ENCODE measurements around the gene GRK5. TPM values are rescaled to one million over a fixed set of nuclear protein-coding genes. Genes with fewer than 3 reads are reported as not detected.

The GRK5 gene
- total RNA-seq, 4 donors from 2014 or later, result 11.6 to 38.2 (median 21.4) TPM

DNA sequence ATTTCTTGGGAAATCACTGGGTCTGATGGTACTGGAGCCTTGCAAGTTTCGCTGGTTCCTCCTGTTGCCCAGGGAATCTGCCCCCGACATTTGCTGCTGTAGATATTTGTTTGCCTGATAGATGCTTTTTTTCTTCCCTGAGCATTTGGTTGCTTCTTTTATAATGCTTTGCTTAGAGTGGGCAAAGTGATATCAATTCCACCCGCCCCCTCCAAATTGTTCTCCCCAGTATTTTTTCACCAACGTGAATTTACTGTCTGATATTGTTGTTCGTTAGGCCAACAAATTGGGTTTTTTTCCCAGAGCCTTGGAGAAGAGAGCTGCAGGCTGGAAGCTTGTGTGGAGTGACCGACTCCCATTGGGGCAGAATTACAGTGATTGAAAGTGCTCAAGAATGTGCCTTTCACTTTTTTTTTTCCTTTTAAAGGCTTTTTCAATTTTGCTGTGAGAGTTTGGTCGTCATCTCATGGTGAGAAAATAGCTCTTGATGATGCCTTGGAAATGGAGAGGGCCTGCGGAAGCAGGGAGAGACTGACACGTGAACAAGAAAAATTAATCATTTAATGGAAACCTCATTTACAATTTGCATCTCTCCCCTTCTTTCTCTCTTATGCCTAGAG is 2.5 kb downstream of the GRK5 start:
- no peak for TF ChIP-seq CTCF (IDR thresholded peaks at IDR 0.05; ENCODE audit: low read depth)

- TF ChIP-seq CTCF (IDR thresholded peaks at IDR 0.05; ENCODE audit: low read depth), result no peak
Measured at GRCh38 chr10:119210633-119211032, 3.3 kb downstream of the GRK5 start.

GRCh38 chr10:119211176-119211575 is 3.8 kb downstream of the GRK5 start:
- no peak for TF ChIP-seq CTCF (IDR thresholded peaks at IDR 0.05; ENCODE audit: low read depth)

DNA sequence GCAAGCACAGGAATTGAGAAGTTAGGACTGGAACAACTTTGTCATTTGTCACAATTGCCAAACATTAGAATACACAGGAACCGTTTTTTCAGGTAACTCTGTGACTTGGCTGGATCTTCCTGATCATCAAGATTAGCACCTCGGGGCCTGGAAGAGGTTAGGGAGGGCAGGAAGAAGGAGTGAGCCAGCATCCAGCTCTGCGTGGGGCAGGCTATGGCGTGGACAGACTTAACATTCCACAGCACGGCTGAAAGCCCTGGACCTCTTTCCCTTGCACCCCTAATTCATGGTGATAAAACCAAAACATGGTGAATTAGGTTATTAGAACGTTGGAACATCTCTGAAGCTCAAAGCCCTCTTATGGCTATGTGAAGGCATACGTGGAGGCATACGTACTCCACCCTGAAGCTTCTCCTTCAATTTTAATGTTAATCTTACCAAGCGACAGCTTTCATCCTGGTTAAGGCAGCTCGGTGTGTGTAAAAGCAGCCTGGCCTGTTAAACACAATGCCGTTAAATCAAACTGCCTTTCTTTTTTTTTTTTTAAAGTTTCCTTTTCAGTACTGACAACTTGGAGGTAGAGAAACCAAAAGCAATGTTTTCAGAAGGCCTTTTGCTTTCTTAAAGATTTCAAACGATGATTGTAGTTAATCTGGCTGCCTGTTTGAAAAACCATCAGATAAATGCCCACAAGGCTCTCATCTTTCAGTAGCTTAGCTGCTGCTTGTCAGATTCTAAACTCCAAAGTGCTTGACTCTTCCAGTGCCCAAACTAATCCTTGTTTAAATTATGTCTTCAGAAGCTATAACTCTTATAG is 4.5 kb downstream of the GRK5 start:
- no peak for TF ChIP-seq CTCF (IDR thresholded peaks at IDR 0.05; ENCODE audit: low read depth)

GRCh38 chr10:119215371-119215770 is 8.0 kb downstream of the GRK5 start:
- no peak for TF ChIP-seq CTCF (IDR thresholded peaks at IDR 0.05; ENCODE audit: low read depth)

DNA sequence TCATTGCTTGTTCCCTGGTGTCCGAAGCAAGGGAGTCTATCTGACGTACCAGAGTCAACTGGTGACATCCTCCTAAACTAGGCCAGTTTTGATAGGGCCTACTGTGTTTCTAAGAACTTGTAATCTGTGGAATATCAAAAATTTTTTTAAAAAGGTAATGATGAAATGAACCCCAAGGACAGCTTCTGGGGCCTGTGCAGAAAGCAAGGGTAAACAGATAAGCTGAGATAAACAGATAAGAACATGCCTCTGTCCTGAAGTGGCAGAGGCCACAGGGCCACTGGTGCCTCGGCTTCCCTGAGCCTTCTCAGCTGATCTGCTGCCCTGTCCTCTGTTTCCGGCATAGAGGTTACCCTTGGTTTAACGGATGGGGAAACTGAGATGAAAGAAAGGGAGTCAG is 8.8 kb downstream of the GRK5 start:
- TF ChIP-seq CTCF (IDR thresholded peaks at IDR 0.05; ENCODE audit: low read depth), result no peak

- no peak for TF ChIP-seq CTCF (IDR thresholded peaks at IDR 0.05; ENCODE audit: low read depth)
Measured at GRCh38 chr10:119217401-119217800, 10.0 kb downstream of the GRK5 start.
